ENCODE results near the gene CFAP99. TPM values are rescaled to one million over a fixed set of nuclear protein-coding genes. Genes with fewer than 3 reads are reported as not detected.

The CFAP99 gene
- total and polyA plus RNA-seq, 9 of the 15 experiments (the other 6 are each of a cell fraction or from before 2014, with no cell fraction given) = 0.07 to 0.18 (median 0.09) TPM; not detected in 6

DNA sequence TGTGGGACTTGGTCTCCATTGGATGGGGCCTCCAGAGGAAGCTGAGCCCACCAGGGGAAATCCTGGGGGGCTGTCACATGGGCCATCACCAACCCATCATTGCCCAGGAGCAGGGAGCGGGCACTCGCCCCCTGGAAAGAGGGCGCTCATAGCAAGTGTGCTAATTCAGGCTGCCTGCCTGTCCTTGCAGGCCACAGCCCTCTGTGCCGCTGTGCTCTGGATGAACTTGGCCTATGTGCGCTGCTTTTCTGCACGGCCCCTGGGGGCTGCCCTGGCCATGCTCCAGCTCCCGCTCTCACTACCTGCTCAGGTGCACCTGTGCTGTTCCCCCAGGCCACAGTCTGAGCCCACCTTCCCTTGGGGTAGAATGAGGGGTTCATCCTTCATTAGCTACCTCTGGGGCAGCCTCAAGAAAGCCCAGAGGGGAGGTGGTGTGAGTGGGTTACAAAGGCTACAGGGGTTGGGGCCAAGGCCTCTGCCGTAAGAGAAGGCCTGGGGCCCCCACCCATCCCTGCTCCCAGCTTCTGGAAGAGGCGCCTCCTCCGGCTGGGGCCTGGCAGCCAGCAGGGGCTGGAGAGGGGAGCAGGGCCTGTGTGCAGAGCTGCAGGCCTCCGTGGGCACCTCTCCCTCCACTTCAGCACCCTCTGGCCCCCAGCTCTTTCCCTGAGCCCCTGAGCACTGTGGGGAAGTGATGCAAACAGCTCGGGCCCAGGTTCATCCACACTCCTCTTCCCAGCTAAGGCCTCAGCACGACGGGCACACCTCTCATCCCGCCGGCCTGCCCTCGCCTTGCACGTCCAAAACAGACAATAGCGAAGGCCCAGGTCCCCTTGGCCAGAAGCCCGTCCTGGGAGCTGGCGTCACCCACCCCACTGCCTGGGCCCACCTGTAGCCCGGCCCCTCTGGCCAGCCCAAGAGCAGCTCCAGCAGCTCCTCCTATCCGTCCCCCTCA, 8.9 kb downstream of the CFAP99 start:
- 53% methylated on average over 20 of the region's 23 CpGs for WGBS (ENCODE audit: insufficient coverage, low coverage, missing lambda C conversion rate)
- no peaks in the 10 kb centered on the region for H4K20me1 ChIP-seq (replicated peaks; ENCODE audit: control insufficient read depth, insufficient read depth, low read length)
- H2AFZ ChIP-seq (ENCODE audit: low read depth, low read length) = no peak overlapping the region
- no peaks in the 10 kb centered on the region for H3K9me3 ChIP-seq (replicated peaks; ENCODE audit: control insufficient read depth, insufficient read depth, low read depth, low read length)
- no TSS peak for BruUV-seq (replicated peaks)
- no peak for DNase-seq (ENCODE audit: extremely low read depth in 1 of 4, low spot score in 3 of 4)
- no peak overlapping the region for H3K4me3 ChIP-seq
- H3K9me1 ChIP-seq (ENCODE audit: control insufficient read depth, insufficient read depth, low read length) = no peaks in the 10 kb centered on the region
- H3K27ac ChIP-seq (ENCODE audit: extremely low read depth, low read depth, low read length) = no peak overlapping the region
- H3K27me3 ChIP-seq (ENCODE audit: control insufficient read depth in 2 of 2, insufficient read depth in 2 of 2, low read length in 2 of 2) = no peaks in the 10 kb centered on the region
- in situ Hi-C loops (cut with MboI) = no loop called here
- ATAC-seq = no peak
- no peak for FAIRE-seq
- no peak overlapping the region for H3K4me2 ChIP-seq (ENCODE audit: insufficient read depth, low read length)
- TF ChIP-seq, protein P1, sequence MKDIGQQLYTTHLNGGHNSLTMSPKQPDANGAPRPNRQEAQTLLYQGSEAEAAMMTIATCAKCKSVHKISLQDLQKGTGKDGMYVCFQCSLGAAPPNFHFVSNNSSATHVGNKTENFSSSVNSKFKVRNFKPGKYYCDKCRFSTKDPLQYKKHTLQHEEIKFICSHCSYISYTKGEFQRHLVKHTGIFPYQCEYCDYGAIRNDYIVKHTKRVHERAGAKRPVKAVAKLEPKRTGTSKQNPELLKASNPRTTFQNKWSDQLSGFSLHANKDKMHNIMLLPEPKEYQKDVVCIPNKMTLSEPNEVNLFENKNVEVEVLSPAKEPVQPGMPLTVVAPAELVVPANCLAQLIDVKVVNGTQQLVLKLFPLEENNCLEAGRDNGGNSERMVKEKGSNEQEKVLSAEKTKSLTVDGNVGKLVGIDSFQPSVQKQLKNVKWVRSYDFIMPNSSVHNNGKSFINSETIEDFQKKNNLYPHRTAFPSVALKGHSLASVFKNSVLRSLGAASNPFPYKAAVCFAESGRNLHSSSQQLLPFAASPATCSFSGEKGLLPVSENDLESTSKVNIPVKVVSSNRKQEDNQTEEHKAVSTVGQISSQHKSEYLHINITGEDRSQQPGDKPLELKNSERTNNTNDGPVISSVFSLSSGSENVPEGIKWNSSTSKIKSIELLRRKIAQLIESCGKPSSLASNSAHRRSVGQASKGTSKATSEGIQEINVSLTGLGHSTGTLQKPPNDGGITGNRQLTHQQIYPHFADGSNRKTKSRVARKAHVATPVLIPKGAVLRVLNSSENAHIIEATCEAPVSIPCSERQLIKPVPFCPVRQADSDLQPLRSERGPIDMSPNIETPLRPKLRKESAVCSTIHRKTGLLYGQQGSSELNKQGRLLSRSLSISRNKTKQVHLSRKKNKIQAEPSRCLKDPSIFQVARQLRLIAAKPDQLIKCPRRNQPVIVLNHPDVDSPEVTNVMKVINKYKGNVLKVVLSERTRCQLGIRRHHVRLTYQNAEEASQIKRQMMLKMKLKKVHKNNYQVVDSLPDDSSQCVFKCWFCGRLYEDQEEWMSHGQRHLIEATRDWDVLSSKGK (CRISPR knock-in tag; IDR thresholded peaks at IDR 0.05) = no peak
- TF ChIP-seq, protein P2, sequence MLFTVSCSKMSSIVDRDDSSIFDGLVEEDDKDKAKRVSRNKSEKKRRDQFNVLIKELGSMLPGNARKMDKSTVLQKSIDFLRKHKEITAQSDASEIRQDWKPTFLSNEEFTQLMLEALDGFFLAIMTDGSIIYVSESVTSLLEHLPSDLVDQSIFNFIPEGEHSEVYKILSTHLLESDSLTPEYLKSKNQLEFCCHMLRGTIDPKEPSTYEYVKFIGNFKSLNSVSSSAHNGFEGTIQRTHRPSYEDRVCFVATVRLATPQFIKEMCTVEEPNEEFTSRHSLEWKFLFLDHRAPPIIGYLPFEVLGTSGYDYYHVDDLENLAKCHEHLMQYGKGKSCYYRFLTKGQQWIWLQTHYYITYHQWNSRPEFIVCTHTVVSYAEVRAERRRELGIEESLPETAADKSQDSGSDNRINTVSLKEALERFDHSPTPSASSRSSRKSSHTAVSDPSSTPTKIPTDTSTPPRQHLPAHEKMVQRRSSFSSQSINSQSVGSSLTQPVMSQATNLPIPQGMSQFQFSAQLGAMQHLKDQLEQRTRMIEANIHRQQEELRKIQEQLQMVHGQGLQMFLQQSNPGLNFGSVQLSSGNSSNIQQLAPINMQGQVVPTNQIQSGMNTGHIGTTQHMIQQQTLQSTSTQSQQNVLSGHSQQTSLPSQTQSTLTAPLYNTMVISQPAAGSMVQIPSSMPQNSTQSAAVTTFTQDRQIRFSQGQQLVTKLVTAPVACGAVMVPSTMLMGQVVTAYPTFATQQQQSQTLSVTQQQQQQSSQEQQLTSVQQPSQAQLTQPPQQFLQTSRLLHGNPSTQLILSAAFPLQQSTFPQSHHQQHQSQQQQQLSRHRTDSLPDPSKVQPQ (CRISPR knock-in tag; IDR thresholded peaks at IDR 0.05; ENCODE audit: borderline replicate concordance) = no peak
- peaks cover 4 to 45% of the 10 kb centered on the region in 2 experiments; a peak in 4 of 5 replicates for H3K4me1 ChIP-seq (replicated peaks in 1 of 2; ENCODE audit: control insufficient read depth in 2 of 2, insufficient read depth in 2 of 2, low read length in 2 of 2)
- H3K9ac ChIP-seq (ENCODE audit: insufficient read depth in 1 of 2, low read depth in 2 of 2, low read length in 2 of 2) = peak overlapping the region in 1 of 2 experiments; percentile 58; a peak in 2 of 4 replicates
- CTCF ChIA-PET (ENCODE audit: low intra/inter-chr PET ratio) = no interaction called here
- POLR2A ChIA-PET = interaction anchor here (0.6 to 1.9 kb wide), 8 partner anchors 9 to 419 kb away, joined by 3 to 5 read pairs (median 3); no protein-coding TSS in a partner anchor
- H3K36me3 ChIP-seq (ENCODE audit: control insufficient read depth, insufficient read depth, low read length) = no peaks in the 10 kb centered on the region
- no peaks in the 10 kb centered on the region for H3K79me2 ChIP-seq (ENCODE audit: control insufficient read depth, insufficient read depth, low read length)
- intact Hi-C loops (cut with micrococcal nuclease) = no loop called here

Data from K562 (cell line).